Hypothalamus (tissue), 51 donors: ENCODE results near the gene ERICH4.
"Not testable (repeated sequence)": the region's sequence is repeated elsewhere in the genome, so short reads cannot be mapped to it uniquely, and the experiment has no call there.

Source experiments
- DNase-seq, 51 donors: peaks; one replicate each; lab custom pipeline; 2025; lab: John Stamatoyannopoulos, UW

The ERICH4 gene

DNA sequence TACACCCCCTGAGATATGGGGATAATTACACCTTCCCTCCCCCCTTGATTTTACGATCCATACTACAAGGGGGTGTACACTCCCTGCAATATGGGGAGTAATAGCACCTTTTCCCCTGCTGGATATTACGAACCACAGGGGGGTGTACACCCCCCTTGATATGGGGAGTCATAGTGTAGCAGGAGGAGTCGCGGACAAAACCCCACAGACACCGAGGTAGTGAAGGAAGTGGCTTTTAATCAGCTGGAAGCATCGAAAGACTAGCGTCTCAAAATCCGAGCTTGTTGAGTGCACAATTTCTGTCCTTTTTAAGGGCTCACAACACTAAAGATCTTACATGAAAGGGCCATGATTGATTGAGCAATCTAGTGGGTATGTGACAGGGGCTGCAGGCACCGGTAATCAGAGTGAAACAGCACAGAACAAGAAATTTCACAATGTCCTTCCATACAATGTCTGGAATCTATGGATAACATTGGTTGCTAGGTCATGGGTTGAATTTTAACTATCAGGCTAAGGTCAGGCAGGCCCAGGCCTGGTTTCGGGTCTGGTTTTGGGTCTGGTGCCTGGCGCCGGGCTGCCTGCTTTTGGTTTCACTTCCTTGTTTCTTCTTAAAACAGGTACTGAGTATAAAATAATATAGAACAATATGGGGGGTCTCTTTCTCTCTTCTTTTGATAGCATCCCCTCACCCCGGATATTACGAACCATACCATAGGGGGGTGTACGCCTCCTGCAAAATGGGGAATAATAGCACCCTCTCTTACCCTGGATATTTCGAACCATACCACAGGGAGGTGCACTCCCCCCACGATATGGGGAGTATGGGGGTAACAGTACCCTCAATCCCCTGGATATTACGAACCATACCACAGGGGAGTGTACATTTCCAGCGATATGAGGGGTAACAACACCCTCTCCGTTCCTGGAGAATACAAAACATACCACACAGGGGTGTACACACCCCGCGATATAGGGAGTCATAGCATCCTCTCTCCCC lies 20.6 kb downstream of the ERICH4 start:
- DNase-seq = peak in 2 of 51 donors; percentile 1 to 10

DNA sequence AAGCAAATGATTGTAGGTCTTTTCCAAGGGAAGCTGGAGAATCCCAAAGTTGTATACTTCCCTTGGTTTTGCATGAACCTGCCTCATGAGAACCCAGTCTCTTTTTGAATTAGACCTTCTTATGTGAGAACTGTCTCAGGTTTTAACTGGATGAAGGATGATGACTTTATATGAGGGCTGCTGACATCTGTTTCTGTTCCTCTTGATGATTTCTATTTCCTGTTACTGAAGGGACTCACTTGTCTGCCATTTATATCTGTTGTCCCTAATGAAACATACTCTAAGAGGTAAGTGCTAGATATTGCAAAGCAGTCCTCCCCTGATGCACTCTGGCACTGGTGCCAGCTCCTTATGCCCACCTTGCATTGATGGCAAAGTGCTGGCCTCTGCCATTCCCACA lies 33.6 kb downstream of the ERICH4 start:
- no peak for DNase-seq

DNA sequence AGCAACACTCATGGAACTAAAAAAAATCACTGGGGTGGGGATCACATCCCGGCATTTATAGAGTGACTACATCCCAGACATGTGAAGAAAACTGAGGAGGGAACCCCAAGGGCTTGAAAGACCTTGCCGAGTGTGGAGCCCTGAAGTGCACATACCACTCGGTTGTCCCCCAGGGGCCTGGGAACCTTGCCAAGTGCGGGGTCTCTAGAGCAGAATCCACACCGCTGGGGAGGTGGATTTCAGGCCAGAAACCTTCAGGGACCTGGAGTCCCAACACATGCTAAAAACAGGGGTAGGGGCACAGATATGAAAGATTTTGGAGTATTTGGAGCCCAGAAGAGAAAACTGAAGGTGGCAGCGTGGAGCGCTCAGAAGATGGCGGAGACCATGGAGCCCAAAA lies 35.2 kb downstream of the ERICH4 start:
- no peak for DNase-seq

DNA sequence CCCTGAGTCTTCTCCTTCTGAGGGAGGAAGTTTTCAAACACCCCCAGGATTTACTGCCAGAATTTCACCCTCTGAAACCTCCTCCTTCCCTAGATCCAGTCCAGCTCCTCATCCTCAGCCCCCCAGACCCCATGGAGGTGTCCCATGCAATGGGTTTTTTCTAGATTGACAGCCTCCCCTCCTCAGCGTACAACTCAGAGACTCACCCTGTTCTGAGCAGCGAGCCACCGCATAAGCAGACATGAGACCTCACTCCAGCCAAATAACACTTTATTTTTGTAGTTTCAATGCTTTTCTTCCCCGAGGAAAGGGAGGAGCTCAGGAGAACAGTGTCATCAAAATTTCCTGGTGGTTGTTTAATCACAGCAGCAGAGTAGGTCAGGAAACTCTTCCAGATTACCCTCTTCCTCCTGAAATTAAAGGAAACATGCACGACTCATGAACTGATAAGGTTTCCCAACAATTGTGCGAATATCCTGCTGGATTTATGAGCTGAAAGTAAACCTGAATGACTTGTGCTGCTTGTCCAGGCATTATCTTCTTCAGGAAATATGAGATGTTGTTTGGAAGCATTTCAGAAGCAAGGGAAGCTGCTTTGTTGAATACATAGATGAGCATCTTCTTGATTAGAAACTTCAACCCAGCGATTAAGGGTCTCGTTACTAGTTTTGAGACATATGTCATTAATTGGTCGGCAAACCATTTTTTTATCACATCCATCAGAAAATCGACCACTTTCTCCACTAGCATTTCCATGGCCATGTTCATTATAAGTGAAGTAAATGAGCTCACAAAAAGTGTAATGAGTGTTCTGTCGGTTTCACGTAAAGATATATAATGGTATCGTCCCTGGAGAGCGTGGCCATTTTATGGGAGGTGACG lies 36.2 kb downstream of the ERICH4 start:
- DNase-seq = no peak

DNA sequence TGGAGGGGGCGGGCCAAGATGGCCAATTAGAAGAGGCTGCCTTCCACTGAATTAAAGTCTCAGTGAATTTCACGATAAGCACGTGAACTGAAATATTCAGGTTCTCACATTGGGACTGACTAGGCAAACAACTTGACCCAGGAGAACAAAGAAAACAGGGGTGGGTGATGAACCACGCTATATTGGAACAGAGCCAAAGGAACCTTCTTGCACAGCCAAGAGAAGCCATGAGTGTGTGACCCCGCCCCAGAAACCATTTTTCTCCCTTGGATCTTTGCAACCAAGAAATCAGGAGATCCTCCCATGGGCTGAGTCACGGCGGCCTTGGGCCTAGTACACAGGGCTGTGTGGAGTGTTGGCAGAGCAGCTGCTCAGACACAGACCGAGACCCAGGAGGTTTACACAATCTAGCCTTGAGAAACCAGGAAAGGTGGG lies 36.8 kb downstream of the ERICH4 start:
- DNase-seq = no peak

DNA sequence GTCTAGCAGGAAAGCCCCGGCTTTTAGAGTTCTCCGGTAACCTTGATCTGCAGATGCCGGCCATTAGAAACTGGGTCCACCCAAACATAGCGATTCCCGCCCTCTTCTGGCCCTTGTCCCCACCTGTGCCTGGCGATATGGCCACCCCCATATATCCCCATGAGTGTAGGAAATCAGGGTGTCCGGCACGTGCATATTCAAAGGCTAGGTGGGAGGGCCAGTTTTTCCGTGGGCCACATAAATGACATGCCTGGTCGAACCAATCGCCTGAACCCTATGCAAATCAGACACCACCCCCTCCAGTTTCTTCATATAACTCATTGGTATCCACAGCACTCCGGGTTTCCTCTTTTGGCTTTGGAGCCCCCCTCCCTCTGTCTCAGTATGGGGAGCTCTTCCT lies 37.4 kb downstream of the ERICH4 start:
- no peak for DNase-seq

DNA sequence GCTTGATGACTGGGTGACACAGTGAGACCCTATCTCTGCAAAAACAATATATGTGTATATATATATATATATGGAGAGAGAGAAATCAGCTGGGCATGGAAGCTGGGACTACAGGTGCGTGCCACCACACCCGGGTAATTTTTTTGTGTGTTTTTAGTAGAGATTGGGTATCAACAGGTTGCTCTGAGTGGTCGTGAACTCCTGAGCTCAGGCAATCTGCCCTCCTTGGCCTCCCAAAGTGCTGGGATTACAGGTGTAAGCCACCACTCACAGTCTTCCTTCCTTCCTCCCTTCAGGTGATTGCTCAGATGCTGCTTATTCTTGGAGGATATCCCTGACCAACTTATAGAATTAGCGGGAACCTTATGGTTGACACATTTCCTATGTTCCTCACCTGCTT lies 41.9 kb downstream of the ERICH4 start:
- DNase-seq = no peak

DNA sequence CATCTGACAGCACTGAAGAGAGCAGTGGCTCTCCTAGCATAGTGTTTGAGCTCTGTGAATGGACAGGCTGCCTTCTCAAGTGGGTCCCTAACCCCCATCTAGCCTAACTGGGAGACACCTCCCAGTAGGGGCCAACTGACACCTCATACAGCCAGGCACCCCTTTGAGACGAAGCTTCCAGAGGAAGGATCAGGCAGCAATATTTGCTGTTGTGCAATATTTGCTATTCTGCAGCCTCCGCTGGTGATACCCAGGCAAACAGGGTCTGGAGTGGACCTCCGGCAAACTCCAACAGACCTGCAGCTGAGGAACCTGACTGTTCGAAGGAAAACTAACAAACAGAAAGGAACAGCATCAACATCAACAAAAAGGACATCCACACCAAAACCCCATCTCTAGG lies 44.0 kb downstream of the ERICH4 start:
- DNase-seq = not testable (repeated sequence)

DNA sequence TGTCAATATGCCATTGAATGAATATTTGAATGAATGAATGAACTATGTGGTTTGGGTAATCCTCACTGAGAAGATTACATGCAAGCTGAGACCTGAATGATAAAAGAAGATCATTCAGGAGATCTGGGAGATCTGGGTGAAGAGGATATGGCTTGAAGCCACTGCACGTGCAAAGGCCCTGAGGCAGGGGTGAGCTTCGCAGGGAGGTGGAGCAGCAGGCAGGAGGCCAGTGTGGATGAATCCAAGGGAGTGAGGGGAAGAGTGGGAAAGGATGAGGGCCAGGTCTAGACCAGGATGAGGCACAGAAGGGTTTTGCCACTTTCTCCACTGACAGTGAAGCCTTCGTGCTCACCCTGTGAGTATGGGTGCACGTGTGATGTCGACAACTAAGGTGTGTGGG lies 49.9 kb downstream of the ERICH4 start:
- no peak for DNase-seq
